HEK293 (cell line): ENCODE measurements around the gene EBF4.
"Not testable (repeated sequence)": the region's sequence is repeated elsewhere in the genome, so short reads cannot be mapped to it uniquely, and the experiment has no call there.

ENCODE experiments used
- CTCF ChIA-PET: fragments of 350-600 bp; formaldehyde crosslinking; extraction: SDS; loops from one replicate; lab custom pipeline; 2021; ENCODE audit warnings: antibody characterized with exemption; lab: Yijun Ruan, JAX
- POLR2A ChIA-PET: fragments of 300-600 bp; formaldehyde crosslinking; extraction: SDS; loops from one replicate; lab custom pipeline; 2020; ENCODE audit warnings: antibody characterized with exemption, inconsistent platforms; lab: Yijun Ruan, JAX
- H3K27ac ChIP-seq: fragments of 200-500 bp; sonication (Bioruptor generic); 2 replicates; pipeline ENCODE4 v1.5.1; 2014; ENCODE audit warnings: low read depth, low read length, control low read depth, inconsistent platforms; ENCODE audit errors: extremely low read depth
- H3K36me3 ChIP-seq, 2 experiments: fragments of 200-500 bp in 1 of 2; sonication (Bioruptor generic) in 1 of 2; 1 replicate in 1 of 2; 2 replicates in 1 of 2; pipeline ENCODE4 v1.5.1; 2014 to 2017; ENCODE audit warnings: inconsistent platforms in 2 of 2, low read length in 2 of 2; ENCODE audit not compliant: control insufficient read depth in 2 of 2, insufficient read depth in 1 of 2
- H3K4me1 ChIP-seq: fragments of 200-500 bp; sonication (Bioruptor generic); 2 replicates; pipeline ENCODE4 v1.5.1; 2014; ENCODE audit warnings: mild to moderate bottlenecking, low read length, inconsistent platforms; ENCODE audit not compliant: control insufficient read depth, insufficient read depth
- H3K4me3 ChIP-seq: 2 replicates; pipeline ENCODE4 v1.5.1; 2011; ENCODE audit warnings: low read depth, mild to moderate bottlenecking, control low read depth, low read length, moderate library complexity
- H3K9me3 ChIP-seq: fragments of 200-500 bp; sonication (Bioruptor generic); 2 replicates; pipeline ENCODE4 v1.5.1; 2014; ENCODE audit warnings: low read depth, low read length, inconsistent platforms; ENCODE audit not compliant: control insufficient read depth, insufficient read depth
- MZF1 ChIP-seq: fragments of 450-650 bp; formaldehyde crosslinking; IDR thresholded peaks from 2 replicates; pipeline ENCODE4 v1.5.1; 2017; ENCODE audit warnings: missing biosample characterization, missing genetic modification characterization, borderline replicate concordance
- SP3 ChIP-seq: fragments of 450-650 bp; formaldehyde crosslinking; IDR thresholded peaks from 2 replicates; pipeline ENCODE4 v1.5.1; 2016; ENCODE audit warnings: missing biosample characterization, missing genetic modification characterization
- TCF7L2 ChIP-seq: IDR thresholded peaks from 2 replicates; pipeline ENCODE4 v1.6.1; 2011; ENCODE audit warnings: low read depth, mild to moderate bottlenecking, inconsistent platforms, low read length, moderate library complexity, borderline replicate concordance
- YY2 ChIP-seq: fragments of 450-650 bp; formaldehyde crosslinking; IDR thresholded peaks from 2 replicates; pipeline ENCODE4 v1.5.1; 2016; ENCODE audit warnings: missing biosample characterization, missing genetic modification characterization
- ZFHX2 ChIP-seq: fragments of 450-650 bp; formaldehyde crosslinking; conservative IDR thresholded peaks from 2 replicates; pipeline ENCODE4 v1.5.1; 2016; ENCODE audit warnings: missing biosample characterization, missing genetic modification characterization
- ZNF155 ChIP-seq: fragments of 450-650 bp; formaldehyde crosslinking; IDR thresholded peaks from 2 replicates; pipeline ENCODE4 v1.5.1; 2016; ENCODE audit warnings: missing biosample characterization, missing genetic modification characterization
- ZNF223 ChIP-seq: fragments of 450-650 bp; formaldehyde crosslinking; IDR thresholded peaks from 2 replicates; pipeline ENCODE4 v1.5.1; 2016; ENCODE audit warnings: missing biosample characterization, missing genetic modification characterization
- ZNF274 ChIP-seq, 2 experiments: fragments of 200-500 bp in 1 of 2; fragments of 450-650 bp in 1 of 2; sonication (Bioruptor generic) in 1 of 2; formaldehyde crosslinking in 1 of 2; IDR thresholded peaks; 2 replicates each; pipeline versions ENCODE4 v1.5.1 to v1.6.1; 2014 to 2016; ENCODE audit warnings: borderline replicate concordance in 1 of 2, inconsistent platforms in 1 of 2, low read length in 1 of 2, missing biosample characterization in 1 of 2, missing genetic modification characterization in 1 of 2
- ZNF354C ChIP-seq: fragments of 450-650 bp; formaldehyde crosslinking; IDR thresholded peaks from 2 replicates; pipeline ENCODE4 v1.5.1; 2016; ENCODE audit warnings: missing biosample characterization, missing genetic modification characterization, low read depth, borderline replicate concordance
- ZNF416 ChIP-seq: fragments of 450-650 bp; formaldehyde crosslinking; IDR thresholded peaks from 2 replicates; pipeline ENCODE4 v1.5.1; 2016; ENCODE audit warnings: missing biosample characterization, missing genetic modification characterization
- ZNF48 ChIP-seq: fragments of 450-650 bp; formaldehyde crosslinking; IDR thresholded peaks from 2 replicates; pipeline ENCODE4 v1.5.1; 2016; ENCODE audit warnings: missing biosample characterization, missing genetic modification characterization
- ZNF529 ChIP-seq: fragments of 450-650 bp; formaldehyde crosslinking; IDR thresholded peaks from 2 replicates; pipeline ENCODE4 v1.5.1; 2017; ENCODE audit warnings: missing genetic modification characterization, missing biosample characterization; ENCODE audit not compliant: insufficient replicate concordance
- ZNF596 ChIP-seq: fragments of 450-650 bp; IDR thresholded peaks from 2 replicates; pipeline ENCODE4 v1.5.0; 2018; ENCODE audit warnings: missing biosample characterization, mild to moderate bottlenecking, missing genetic modification characterization, moderate library complexity
- ZNF677 ChIP-seq: fragments of 450-650 bp; IDR thresholded peaks from 2 replicates; pipeline ENCODE4 v1.5.0; 2018; ENCODE audit warnings: missing biosample characterization, mild to moderate bottlenecking, missing genetic modification characterization, moderate library complexity
- ZNF785 ChIP-seq: fragments of 450-650 bp; formaldehyde crosslinking; IDR thresholded peaks from 2 replicates; pipeline ENCODE4 v1.5.1; 2016; ENCODE audit warnings: missing biosample characterization, missing genetic modification characterization
- ZXDB ChIP-seq: fragments of 450-650 bp; formaldehyde crosslinking; IDR thresholded peaks from 2 replicates; pipeline ENCODE4 v1.5.1; 2016; ENCODE audit warnings: missing biosample characterization, missing genetic modification characterization
- TF ChIP-seq, protein P1 (sequence below): fragments of 450-650 bp; formaldehyde crosslinking; IDR thresholded peaks from 2 replicates; pipeline ENCODE4 v1.5.1; 2016; ENCODE audit warnings: missing biosample characterization, missing genetic modification characterization
- TF ChIP-seq, protein P2 (sequence below): fragments of 450-650 bp; formaldehyde crosslinking; IDR thresholded peaks from 2 replicates; pipeline ENCODE4 v1.5.1; 2016; ENCODE audit warnings: missing biosample characterization, missing genetic modification characterization, borderline replicate concordance
- TF ChIP-seq, protein P3 (sequence below): fragments of 450-650 bp; formaldehyde crosslinking; IDR thresholded peaks from 2 replicates; pipeline ENCODE4 v1.5.1; 2016; ENCODE audit warnings: missing biosample characterization, missing genetic modification characterization
- TF ChIP-seq, protein P4 (sequence below): fragments of 450-650 bp; formaldehyde crosslinking; IDR thresholded peaks from 2 replicates; pipeline ENCODE4 v1.5.1; 2017; ENCODE audit warnings: missing biosample characterization, missing genetic modification characterization

Gene EBF4

DNA sequence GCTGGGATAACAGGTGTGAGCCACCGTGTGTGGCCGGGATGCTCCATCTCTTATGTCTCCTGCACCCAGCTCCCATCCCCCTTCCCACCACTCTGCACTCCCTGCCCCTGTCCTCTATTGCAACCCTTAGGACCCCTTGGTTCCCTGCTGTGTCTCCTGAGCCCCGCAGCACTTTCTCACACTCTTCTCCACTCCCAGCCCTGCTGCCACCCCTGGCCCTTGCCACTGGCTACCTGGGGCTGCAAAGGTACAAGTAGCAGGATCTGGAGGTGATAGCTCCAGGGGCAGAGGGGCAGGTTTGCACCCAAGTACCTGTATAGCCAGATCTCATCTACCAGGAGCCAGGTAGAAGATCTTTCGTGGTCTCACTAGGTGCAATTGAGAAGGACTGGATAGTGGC lies 114.4 kb downstream of the EBF4 start:
- ChIA-PET POLR2A (no interaction called here), CTCF (no interaction called here)
- TF ChIP-seq MZF1 (tag by site-specific recombination) (no peak), YY2 (tag by site-specific recombination) (no peak), SP3 (tag by site-specific recombination) (no peak), ZFHX2 (tag by site-specific recombination) (no peak), ZNF596 (tag by site-specific recombination) (no peak), ZNF155 (tag by site-specific recombination) (no peak), ZNF48 (tag by site-specific recombination) (no peak), ZNF274 (IDR thresholded peaks at IDR 0.05; ENCODE audit: low read length) (no peak), ZNF274 (tag by site-specific recombination; IDR thresholded peaks at IDR 0.05; ENCODE audit: borderline replicate concordance) (no peak), ZNF529 (no peak), ZNF416 (no peak), ZNF354C (tag by site-specific recombination) (no peak), ZNF677 (no peak), ZNF223 (no peak), ZNF785 (tag by site-specific recombination) (no peak), ZXDB (tag by site-specific recombination) (no peak), TCF7L2 (no peak)
- TF ChIP-seq, protein P1, sequence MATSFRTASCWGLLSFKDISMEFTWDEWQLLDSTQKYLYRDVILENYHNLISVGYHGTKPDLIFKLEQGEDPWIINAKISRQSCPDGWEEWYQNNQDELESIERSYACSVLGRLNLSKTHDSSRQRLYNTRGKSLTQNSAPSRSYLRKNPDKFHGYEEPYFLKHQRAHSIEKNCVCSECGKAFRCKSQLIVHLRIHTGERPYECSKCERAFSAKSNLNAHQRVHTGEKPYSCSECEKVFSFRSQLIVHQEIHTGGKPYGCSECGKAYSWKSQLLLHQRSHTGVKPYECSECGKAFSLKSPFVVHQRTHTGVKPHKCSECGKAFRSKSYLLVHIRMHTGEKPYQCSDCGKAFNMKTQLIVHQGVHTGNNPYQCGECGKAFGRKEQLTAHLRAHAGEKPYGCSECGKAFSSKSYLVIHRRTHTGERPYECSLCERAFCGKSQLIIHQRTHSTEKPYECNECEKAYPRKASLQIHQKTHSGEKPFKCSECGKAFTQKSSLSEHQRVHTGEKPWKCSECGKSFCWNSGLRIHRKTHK (tag by site-specific recombination) = no peak
- TF ChIP-seq, protein P2, sequence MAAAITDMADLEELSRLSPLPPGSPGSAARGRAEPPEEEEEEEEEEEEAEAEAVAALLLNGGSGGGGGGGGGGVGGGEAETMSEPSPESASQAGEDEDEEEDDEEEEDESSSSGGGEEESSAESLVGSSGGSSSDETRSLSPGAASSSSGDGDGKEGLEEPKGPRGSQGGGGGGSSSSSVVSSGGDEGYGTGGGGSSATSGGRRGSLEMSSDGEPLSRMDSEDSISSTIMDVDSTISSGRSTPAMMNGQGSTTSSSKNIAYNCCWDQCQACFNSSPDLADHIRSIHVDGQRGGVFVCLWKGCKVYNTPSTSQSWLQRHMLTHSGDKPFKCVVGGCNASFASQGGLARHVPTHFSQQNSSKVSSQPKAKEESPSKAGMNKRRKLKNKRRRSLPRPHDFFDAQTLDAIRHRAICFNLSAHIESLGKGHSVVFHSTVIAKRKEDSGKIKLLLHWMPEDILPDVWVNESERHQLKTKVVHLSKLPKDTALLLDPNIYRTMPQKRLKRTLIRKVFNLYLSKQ (tag by site-specific recombination) = no peak
- TF ChIP-seq, protein P3, sequence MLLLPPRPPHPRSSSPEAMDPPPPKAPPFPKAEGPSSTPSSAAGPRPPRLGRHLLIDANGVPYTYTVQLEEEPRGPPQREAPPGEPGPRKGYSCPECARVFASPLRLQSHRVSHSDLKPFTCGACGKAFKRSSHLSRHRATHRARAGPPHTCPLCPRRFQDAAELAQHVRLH (tag by site-specific recombination) = no peak
- TF ChIP-seq, protein P4, sequence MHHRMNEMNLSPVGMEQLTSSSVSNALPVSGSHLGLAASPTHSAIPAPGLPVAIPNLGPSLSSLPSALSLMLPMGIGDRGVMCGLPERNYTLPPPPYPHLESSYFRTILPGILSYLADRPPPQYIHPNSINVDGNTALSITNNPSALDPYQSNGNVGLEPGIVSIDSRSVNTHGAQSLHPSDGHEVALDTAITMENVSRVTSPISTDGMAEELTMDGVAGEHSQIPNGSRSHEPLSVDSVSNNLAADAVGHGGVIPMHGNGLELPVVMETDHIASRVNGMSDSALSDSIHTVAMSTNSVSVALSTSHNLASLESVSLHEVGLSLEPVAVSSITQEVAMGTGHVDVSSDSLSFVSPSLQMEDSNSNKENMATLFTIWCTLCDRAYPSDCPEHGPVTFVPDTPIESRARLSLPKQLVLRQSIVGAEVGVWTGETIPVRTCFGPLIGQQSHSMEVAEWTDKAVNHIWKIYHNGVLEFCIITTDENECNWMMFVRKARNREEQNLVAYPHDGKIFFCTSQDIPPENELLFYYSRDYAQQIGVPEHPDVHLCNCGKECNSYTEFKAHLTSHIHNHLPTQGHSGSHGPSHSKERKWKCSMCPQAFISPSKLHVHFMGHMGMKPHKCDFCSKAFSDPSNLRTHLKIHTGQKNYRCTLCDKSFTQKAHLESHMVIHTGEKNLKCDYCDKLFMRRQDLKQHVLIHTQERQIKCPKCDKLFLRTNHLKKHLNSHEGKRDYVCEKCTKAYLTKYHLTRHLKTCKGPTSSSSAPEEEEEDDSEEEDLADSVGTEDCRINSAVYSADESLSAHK (tag by site-specific recombination) = no peak
- Histone ChIP-seq H3K4me1 (no peaks in the 10 kb centered on the region), H3K4me3 (no peak overlapping the region), H3K9me3 (peaks cover under 1% of the 10 kb centered on the region; the same call in 1 of the 2 replicates), H3K27ac (no peak overlapping the region), H3K36me3 (no peaks in the 10 kb centered on the region)

DNA sequence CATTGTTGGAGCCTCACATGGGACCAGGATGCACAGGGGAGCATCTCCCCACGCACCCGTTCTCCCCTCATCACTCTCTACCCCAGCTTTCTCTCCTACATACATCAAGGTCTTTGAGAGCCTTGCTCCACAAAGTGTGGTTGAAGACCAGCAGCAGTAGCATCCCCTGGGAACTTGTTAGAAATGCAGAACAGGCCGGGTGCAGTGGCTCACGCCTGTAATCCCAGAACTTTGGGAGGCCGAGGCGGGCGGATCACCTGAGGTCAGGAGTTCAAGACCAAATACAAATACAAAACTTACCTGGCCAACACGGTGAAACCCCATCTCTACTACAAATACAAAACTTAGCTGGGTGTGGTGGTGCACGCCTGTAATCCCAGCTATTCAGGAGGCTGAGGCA lies 115.3 kb downstream of the EBF4 start:
- CTCF ChIA-PET, POLR2A ChIA-PET, H3K9me3 ChIP-seq, H3K4me3 ChIP-seq, H3K4me1 ChIP-seq, H3K36me3 ChIP-seq, H3K27ac ChIP-seq: not testable (repeated sequence)
